ENCODE data around the gene POTEI.
"Not testable (repeated sequence)": the region's sequence is repeated elsewhere in the genome, so short reads cannot be mapped to it uniquely, and the experiment has no call there.

DNA sequence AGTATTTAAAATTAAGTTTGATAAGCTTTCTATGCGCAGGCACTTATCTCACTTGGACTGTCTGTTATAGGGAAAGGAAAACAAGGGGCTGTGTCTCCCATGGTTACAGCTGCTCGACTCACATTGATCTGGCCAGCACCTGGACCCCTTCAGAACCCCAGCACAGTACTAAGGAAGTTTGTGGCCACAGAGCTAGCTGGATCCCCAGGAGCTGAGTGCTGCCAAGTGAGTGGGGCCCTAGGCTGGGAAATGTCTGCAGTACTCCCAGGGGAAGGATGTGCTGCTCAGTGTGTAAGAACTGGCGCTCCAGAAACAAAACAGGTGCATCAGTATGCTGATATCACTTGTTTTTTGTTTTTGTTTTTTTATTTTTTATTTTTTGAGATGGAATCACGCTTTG is 21.1 kb upstream of the POTEI start:
- TF ChIP-seq PATZ1 (CRISPR knock-in tag; IDR thresholded peaks at IDR 0.05; ENCODE audit: borderline replicate concordance); TSHZ2 (CRISPR knock-in tag; IDR thresholded peaks at IDR 0.05); ESRRG (CRISPR knock-in tag; IDR thresholded peaks at IDR 0.05); ZFP3 (CRISPR knock-in tag; IDR thresholded peaks at IDR 0.05); CSRNP3 (CRISPR knock-in tag; IDR thresholded peaks at IDR 0.05); SNAI2 (CRISPR knock-in tag; IDR thresholded peaks at IDR 0.05); RARB (CRISPR knock-in tag; IDR thresholded peaks at IDR 0.05); OSR1 (CRISPR knock-in tag; IDR thresholded peaks at IDR 0.05); ISL1 (CRISPR knock-in tag; IDR thresholded peaks at IDR 0.05); ARNTL (CRISPR knock-in tag; IDR thresholded peaks at IDR 0.05; ENCODE audit: borderline replicate concordance, low read depth): not testable (repeated sequence)

Data from SK-N-SH treated with all-trans-retinoic acid at 6 μM for 48 hours (cell line).